ENCODE measurements around the gene EFEMP1.

EFEMP1 gene

GRCh38 chr2:55931281-55931680 is 7.7 kb upstream of the EFEMP1 start:
- no peak for DNase-seq

- DNase-seq, result no peak
Measured at GRCh38 chr2:55929476-55929875, 5.9 kb upstream of the EFEMP1 start.

- DNase-seq, result no peak
Measured at GRCh38 chr2:55926974-55927373, 3.4 kb upstream of the EFEMP1 start.

GRCh38 chr2:55926246-55926645 is 2.7 kb upstream of the EFEMP1 start:
- DNase-seq, result no peak

GRCh38 chr2:55923982-55924321 is 370 bp upstream of the EFEMP1 start:
- DNase-seq, result no peak

GRCh38 chr2:55922291-55922907 is 1.2 kb downstream of the EFEMP1 start:
- DNase-seq, result no peak

GRCh38 chr2:55919574-55919973 is 4.0 kb downstream of the EFEMP1 start:
- no peak for DNase-seq

GRCh38 chr2:55918856-55919255 is 4.7 kb downstream of the EFEMP1 start:
- DNase-seq, result no peak

GRCh38 chr2:55917713-55918390 is 5.7 kb downstream of the EFEMP1 start:
- DNase-seq, result no peak

GRCh38 chr2:55917117-55917516 is 6.5 kb downstream of the EFEMP1 start:
- no peak for DNase-seq

- no peak for DNase-seq
Measured at GRCh38 chr2:55916473-55917049, 7.0 kb downstream of the EFEMP1 start.

- DNase-seq, result no peak
Measured at GRCh38 chr2:55914786-55915185, 8.8 kb downstream of the EFEMP1 start.

GRCh38 chr2:55912926-55913325 is 10.7 kb downstream of the EFEMP1 start:
- DNase-seq, result no peak

GRCh38 chr2:55910077-55910476 is 13.5 kb downstream of the EFEMP1 start:
- DNase-seq, result no peak

GRCh38 chr2:55907686-55908085 is 15.9 kb downstream of the EFEMP1 start:
- no peak for DNase-seq

GRCh38 chr2:55906993-55907392 is 16.6 kb downstream of the EFEMP1 start:
- DNase-seq, result no peak

GRCh38 chr2:55903727-55904126 is 19.9 kb downstream of the EFEMP1 start:
- no peak for DNase-seq

GRCh38 chr2:55902971-55903370 is 20.6 kb downstream of the EFEMP1 start:
- no peak for DNase-seq

- no peak for DNase-seq
Measured at GRCh38 chr2:55902429-55902828, 21.2 kb downstream of the EFEMP1 start.

GRCh38 chr2:55901941-55902340 is 21.6 kb downstream of the EFEMP1 start:
- no peak for DNase-seq

GRCh38 chr2:55901322-55901721 is 22.3 kb downstream of the EFEMP1 start:
- no peak for DNase-seq

- no peak for DNase-seq
Measured at GRCh38 chr2:55899881-55900280, 23.7 kb downstream of the EFEMP1 start.

GRCh38 chr2:55898386-55899040 is 25.1 kb downstream of the EFEMP1 start:
- DNase-seq, result no peak

- no peak for DNase-seq
Measured at GRCh38 chr2:55896633-55897032, 26.9 kb downstream of the EFEMP1 start.

Measured in left hindlimb (tissue), 1 donor.